GM19395 (cell line): ENCODE results near the gene KRT36.

ENCODE experiments used
- ATAC-seq: cut with Tn5 transposase; IDR thresholded peaks from one replicate; pipeline ENCODE4 v1.9.1; 2021; ENCODE audit warnings: mild to moderate bottlenecking, moderate library complexity; ENCODE audit not compliant: unreplicated experiment

The KRT36 gene

DNA sequence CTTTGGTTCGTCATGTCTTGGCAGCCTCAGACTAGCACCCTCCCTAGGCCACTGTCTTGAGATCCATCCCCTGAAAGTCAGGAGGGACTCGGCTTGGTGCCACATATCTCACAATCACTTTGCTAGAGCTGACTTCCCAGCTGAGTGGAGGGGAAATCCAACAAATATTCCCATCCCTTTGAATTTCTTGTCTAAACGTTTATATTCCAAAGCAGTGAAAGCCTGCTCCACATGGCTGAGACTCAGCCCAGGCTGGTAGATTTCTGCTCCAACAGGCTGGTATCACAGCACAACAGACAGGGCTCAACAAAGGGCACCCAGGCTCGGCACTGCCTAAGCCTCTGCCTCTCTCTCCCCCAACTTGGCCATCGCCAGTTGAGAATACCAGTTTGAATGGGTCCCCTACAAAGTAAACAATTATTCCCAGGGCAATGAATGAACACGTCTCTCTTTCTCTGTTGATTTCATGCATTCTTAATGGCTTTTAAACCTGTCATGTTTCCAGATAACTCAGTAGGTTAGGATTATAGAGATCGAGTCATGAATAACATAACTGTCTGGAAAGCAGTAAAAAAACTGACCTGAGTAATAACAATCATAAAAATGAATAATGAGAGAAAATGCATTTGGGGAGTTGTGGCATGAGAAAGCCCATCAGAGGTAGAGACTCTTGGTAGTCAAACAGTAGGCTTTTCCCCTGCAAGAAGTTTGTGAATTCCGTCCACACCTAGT lies 14.7 kb upstream of the KRT36 start:
- ATAC-seq: no peak

DNA sequence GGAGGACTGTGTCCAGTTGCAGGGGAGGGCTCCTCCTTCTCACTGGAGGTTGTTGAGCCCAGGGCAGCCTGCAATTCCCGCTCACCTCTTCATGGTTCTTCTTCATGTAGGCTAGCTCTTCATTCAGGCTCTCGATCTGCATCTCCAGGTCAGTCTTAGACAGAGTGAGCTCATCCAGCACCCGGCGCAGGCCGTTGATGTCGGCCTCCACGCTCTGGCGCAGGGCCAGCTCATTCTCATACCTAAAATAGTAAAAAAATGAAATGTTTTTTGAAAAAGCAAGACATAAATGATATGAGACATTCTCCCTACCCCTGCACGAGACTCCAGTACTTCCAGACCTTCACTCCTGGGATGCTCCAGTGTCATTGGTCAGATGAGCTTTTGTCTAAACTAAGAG lies 13.5 kb upstream of the KRT36 start:
- ATAC-seq: no peak

DNA sequence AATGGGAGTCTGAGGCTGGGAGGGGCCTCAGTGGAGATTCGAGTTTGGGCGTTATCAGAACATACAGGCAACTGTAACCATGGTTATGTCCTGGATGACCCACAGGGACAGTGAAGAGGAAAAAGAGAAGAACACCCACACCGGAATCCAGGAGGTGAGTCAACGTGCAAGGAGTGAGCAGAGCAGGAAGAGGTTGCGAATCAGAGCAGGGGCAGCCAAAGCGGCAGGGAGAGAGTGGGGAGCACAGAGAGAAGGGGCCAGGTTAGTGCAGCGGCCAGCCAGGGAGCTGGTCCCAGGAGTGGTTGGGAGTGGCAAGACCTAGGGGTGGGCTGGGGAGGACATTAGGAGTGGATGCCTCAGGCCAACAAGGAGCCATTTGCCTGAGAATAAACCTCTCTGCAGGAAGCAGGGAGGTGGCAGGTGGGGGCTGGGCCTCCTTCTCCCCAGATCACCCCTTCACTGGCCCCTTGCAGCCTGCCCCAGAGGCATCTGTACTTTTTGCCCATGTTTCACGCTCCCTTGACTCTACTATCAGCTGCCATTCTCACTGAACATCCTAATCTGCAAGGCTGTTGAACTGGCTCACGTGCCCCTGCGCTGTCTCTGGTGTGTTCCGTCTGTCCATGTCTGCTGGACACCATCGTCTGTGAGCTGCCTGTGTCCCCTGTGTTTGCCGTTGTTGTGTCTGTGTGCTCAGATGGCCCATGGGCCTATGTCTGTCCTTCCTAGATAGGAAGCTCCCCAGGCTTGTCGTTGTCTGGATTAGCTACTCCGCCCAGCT lies 10.6 kb upstream of the KRT36 start:
- no peak for ATAC-seq

DNA sequence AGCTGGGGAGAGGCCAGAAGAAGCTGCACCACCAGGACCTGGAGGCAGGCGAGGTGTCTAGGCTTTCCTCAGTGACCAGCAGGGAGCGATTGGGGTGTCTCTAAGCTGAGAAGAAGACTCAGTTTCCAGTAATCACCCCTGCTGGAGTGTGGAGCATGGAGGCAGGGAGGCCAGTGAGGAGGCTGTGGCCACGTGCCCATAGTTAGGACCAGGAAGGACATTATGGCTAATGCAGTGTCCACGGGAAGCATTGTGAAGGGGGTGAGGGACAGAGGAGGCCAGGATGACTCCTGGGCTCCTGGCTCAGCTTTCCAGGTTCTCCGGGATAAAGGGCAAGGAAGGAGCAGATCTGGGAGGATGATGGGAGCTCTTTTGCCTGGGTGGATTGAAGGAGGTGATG lies 10.0 kb upstream of the KRT36 start:
- no peak for ATAC-seq

DNA sequence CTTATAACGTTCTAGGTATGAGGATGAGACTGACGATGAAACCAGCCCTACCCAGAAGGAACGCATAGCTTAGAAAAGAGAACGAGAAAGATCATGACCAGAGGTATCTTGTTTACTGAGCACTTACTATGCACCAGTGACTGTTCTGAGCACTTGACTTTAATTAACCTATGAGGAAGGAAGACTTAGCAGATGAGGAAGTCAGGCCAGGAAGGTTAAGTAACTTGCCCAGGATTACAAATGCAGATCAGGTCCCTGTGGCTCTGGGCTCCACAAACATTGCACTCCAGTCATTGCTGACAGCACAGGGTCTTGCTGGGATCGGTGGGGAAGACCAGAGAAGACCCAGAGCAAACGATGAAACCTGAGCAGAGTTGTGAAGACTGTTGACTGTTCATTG lies 8.6 kb upstream of the KRT36 start:
- ATAC-seq: no peak

DNA sequence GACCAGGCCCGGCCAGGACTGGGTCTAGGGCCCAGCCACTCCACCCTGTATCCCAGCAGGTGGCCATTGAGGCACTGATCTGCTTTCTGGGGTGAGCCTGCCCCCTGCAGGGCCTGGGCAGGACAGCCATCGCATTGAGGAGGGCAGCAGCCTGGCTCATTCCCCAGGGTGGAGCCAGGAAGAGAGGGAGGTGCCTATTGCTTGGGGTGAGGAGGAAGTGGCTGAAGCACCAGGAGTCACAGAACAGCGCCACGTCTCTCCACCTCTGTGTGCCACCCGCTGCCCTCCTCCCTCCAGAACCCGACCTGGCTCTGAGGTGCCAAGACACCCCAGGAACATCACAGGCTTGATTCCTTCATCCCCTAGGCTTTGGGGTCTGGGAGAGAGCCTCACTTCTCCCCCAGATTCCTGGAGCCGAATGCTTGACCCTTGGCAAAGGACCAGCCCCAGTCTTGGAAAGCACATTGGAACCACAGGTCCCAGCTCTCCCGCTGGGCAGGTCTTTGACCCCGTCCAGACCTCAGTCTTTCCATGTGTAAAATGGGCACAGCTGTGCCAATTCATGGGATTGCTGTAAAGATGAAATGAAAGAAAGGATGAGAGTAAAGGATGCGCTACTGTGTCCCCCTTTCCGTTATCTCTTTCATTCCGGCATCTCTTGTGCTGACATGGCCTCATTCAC lies 7.2 kb upstream of the KRT36 start:
- ATAC-seq: no peak

DNA sequence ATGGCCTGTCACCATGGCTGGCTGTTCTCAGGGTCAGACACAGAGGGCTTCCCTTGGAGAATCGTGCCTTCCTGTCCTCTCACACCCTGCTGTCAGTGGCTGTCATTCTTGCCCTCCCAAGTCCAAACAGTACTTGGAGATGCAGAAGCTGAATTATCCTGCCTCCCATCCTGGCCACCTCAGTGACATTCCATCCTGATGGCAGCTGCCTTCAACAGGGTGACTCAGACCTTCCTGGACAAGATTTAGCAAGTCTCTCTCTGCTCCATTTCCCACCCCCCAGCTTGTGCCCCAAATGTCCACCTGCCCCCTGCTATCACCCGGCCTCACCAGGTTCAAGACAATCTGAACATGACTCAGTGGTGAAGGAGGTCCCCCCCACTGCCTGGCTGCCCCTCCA lies 4.8 kb upstream of the KRT36 start:
- ATAC-seq: no peak

DNA sequence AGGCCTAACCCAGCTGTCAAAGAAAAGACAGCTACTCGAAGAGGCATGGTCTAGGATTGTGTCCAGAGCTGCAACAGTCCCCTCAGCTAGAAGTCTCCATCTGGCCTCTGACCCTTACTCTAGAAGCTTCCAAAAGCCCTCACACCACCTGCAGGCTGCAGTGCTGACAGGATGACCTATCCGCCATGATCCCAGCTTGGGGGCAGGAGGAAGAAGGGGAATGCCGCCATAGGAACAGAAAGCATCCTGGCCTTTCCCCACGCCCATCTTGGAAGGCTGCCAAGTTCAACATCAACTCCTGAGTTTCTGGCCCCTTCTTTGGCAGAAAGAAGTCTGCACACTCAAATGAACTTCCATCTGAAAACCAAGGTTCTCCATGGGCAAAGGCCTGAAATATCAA lies 3.1 kb upstream of the KRT36 start:
- no peak for ATAC-seq

DNA sequence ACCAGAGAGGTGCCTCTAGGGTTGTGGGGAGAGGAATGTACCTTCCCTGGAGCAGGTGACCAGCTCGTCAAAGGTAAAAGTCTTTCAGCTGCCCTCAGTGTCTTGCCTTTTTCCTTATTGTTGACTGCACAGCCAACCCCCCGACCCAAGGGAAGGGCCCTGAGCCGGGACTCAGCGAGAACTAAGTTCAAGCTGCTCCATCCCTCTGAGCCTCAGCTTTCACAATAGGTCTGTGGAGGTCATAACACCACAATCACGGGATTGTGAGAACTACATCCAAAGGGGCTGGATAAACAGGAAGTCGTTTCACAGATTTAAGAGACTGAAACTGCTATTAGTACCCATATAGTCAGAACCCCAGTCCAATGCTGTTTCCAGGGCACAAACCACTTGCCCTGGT lies 2.6 kb upstream of the KRT36 start:
- ATAC-seq: no peak

DNA sequence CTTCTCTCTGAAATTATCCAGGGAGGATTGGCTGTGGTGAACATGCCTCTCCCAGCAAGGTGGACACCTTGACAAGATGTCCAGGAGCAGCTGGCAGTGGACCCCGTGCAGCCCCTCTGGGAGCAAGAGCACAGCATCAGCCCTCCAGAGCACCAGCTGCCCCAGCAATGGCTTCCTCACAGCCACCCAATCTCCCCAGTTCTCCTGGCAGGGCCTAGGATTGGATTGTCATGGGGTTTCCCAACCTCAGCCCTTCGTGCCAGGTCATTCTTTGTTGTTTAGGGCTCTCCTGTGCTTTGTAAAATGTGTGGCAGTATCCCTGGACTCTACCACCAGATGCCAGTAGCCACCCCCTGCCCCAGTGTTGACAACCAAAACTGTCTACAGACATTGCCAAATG lies 1.8 kb upstream of the KRT36 start:
- ATAC-seq: no peak

DNA sequence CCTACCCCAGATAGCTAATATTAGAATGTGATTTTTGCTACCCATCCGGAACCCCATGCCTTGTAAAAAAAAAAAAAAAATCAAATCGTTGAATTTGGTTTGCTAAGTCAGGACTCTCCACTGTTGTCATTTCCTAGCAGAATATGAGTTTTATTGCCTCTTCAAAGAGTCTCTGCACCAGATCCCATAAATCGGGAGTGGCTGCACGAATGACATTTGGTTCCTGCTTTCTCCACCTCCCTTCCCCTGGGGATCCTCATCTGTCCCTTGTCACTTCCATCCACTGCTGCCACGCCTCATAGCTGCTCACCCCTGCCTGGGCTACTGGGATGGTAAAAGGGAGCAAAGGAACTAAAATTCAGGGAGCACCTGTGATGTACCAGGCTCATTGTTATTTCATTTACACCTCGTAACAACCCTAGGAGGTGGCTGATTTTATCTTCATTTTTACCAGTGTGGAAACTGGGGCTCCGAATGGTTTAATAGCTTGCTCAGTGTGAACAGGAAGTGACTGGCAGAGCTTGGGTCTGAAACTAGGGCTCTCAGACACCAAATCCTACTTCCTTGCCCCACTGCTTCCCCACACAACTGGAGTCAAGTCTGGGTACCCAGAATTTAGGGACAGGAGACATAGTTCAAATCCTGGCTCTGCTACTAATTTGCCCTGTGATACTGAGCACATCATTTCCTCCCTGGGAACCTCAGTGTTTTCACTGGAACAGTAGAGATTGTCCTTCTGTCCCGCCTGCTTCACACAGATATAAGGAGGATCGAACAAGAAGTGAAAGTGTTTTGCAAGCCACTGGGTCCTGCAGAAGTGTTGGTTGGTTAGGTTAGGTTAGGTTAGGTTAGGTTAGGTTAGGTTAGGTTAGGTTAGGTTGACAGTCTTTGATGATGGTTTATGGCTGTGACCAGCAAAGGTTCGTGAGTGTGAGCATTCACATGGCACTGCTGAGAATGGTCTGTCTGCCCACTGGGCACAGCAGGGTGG lies 585 bp upstream of the KRT36 start:
- ATAC-seq: no peak

DNA sequence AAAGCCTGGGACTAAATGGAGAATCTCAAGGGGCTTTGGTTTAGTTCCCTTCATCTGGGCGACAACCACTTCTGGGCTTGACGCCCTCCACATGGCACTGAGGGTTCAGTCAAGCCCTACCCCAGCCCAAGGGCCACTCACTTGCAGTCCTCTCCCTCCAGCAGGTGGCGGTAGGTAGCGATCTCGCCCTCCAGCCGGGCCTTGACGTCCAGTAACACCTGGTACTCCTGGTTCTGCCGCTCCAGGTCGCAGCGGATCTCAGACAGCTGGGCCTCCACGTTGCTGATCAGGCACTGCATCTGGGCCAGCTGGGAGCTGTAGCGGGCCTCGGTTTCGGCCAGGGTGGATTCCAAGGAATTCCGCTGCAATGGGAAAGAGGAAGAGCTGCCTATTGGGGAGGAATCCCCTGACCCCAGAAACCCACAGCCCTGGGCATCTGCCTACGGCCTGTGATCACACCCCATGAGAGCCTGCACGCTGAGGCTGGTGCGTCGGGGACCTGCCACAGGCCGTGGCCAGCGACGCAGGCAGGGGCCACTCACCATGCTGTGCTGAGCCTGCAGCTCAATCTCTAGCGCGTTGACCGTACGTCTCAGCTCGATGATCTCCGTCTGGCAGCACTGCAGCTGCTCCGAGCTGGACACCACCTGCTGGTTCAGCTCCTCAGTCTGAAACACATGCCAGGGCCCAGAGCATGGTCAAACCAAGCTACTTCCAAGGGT lies 2.7 kb downstream of the KRT36 start:
- no peak for ATAC-seq

DNA sequence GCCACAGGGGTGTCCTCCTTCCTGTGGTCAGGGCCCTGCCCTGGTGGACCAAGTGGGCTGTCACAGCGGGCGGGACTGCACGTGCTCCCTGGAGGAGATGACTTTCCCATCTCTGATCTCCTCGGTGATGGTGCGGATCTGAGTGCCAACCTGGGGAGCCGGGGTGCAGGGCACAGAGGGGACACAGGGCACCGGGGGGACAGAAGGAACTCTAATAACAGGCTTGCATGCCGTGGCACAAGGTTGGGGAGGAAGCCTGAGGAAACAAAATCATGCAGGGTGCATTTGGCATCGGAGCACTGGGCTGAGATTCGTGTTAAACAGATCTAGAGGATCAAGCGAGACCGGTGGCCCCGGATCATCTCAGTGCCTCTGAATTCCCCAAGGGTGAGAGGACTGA lies 3.4 kb downstream of the KRT36 start:
- ATAC-seq: no peak

DNA sequence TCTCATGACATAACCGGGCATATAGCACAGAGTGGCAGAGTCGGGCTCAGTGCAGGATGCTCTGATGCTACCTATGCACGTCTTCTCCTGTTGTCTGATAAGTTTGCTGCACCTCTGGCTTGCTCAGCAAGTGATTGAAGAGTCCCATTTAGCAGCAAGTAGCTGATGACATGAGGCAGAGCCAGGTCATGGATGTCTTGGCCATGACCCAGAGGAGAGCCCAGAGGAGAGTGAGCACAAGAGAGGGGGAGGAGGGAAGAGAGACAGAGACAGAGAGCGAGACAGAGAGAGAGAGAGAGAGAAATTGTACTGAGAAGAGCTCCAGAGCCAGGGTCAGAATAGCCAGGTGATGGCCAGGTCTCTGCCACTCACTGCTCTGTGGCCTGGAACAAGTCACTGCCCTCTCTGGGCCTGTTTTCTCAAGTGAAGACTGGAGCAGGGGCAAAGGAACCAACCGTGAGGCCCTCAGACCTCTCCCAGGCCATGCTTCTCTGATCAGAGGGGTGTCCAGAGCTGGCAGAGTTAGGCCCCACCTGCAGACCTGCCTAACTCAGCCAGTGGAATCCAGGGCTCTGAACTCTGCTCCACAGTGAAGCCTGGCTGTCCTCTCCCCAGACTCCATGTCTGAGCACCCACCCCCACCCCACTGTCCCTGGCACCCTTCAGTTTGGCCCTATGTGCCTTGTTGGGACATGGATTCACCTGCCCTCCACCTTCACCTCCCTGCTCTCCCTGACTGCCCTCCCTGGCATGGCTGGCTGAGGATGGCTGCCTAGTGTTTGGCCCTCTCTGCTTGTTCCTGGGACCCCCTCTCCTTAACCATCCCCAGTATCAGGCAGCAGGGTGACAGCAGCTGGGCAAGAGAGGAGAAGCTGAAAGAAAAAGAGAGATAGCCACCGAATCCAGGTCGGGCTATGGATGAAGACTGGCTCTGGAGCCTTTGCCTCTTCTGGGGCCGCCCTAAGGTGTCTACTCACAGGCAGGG lies 4.5 kb downstream of the KRT36 start:
- ATAC-seq: no peak

DNA sequence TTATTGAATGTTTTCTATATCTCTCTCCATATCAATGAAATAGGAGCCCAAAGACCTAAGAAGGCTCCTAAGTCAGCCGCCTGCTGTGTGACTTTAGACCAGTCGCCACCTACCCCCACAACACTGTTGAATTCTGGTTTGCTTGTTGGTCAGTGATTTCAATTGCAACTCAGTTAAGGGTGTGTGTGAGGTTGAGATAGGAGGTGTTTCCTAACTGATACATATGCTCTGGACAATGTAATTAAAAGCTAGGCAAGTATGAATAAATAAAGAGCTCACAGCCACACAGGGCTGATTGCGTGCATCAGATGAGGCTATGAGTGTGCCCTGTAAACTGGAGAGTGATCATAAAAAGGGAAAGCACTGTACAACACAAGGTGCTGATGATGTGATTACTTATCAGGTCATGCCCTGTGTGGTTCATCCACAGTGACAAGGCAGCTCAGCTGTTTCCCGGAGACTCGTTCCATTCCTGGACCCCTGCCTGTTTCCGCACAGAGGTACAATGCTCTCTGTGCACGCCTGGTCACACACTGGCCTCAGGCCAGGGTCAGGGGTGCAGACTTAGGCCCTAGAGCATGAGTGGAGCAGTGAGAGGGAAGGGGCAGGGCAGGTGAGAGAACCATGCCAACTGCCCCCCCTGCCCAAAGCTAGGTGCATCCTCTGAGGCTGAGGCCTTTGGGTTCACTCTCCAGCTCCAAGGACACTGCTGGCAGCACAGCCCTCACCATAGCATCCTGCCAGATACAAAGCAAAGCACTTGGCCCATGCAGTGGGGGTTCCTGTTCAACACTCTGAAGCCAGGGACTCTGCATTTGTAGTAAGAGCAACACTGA lies 5.5 kb downstream of the KRT36 start:
- no peak for ATAC-seq

DNA sequence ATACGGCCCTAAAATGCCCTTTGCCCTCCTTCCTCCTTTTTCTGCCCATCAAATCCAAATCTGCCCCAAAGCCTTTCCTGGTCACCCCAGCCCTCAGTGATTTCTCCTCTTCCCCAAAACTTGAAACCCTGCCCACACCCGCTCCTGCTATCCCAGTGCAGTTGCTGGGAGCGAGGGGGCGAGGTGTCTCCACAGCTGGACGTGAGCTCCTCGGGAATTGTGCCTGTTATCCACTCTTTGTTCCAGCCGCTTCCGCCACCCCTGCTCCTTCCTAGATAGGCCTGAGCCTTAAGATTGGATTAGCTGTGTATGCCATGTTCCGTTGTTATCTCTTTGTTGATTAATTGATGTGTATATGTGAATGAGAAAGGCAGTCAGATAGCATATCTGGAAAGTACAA lies 6.2 kb downstream of the KRT36 start:
- ATAC-seq: no peak

DNA sequence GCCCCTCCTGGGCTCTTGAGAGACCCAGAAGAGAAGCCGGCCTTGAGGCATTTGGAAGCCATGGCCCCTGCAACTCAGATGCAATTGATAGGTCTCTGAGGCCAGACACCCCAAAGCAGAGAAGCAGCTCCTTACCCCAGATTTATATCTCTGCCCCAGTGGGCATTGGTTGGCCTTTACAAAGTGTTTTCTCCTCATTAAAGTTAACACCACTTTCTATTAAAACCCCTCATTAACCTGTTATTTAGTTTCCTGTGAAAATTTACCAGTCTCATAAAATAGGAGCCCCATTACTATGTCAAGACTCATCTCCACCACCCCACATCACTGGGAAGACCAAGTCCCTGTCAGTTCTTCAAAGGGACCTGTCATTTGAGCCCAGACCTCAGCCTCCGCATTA lies 8.7 kb downstream of the KRT36 start, which contains the start of gene KRT35:
Gene KRT35 (minus strand): TSS at position 116 of the 400 bp plus-strand sequence. CDS start 54 bp downstream, at position 62.
- ATAC-seq: no peak

DNA sequence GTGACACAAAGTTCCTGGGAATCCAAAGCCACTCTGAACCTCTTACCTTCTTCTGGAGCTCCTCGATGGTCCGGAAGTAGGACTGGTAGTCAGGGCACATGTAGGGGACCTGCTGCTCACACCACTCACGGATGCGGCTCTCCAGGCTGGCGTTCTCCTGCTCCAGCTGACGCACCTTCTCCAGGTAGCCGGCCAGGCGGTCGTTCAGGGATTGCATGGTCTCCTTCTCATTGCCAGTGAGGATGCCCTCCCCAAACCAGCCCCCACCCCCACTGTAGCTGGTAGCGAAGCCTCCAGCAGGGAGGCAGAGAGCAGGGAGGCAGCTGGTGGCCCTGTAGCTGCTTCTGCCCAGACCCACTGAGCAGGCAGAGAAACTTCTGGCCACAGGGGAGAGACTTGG lies 9.1 kb downstream of the KRT36 start:
- ATAC-seq: no peak
